Measurements from ENCODE around the gene PRDM15. TPM values are rescaled to one million over a fixed set of nuclear protein-coding genes. Genes with fewer than 3 reads are reported as not detected.

The PRDM15 gene
- total RNA-seq, 1 experiment from 2014 or later: 11.2 TPM

GRCh38 chr21:41808846-41809245 is 70.3 kb downstream of the PRDM15 start:
- CTCF ChIA-PET: no interaction called here
- TF ChIP-seq, protein P1, sequence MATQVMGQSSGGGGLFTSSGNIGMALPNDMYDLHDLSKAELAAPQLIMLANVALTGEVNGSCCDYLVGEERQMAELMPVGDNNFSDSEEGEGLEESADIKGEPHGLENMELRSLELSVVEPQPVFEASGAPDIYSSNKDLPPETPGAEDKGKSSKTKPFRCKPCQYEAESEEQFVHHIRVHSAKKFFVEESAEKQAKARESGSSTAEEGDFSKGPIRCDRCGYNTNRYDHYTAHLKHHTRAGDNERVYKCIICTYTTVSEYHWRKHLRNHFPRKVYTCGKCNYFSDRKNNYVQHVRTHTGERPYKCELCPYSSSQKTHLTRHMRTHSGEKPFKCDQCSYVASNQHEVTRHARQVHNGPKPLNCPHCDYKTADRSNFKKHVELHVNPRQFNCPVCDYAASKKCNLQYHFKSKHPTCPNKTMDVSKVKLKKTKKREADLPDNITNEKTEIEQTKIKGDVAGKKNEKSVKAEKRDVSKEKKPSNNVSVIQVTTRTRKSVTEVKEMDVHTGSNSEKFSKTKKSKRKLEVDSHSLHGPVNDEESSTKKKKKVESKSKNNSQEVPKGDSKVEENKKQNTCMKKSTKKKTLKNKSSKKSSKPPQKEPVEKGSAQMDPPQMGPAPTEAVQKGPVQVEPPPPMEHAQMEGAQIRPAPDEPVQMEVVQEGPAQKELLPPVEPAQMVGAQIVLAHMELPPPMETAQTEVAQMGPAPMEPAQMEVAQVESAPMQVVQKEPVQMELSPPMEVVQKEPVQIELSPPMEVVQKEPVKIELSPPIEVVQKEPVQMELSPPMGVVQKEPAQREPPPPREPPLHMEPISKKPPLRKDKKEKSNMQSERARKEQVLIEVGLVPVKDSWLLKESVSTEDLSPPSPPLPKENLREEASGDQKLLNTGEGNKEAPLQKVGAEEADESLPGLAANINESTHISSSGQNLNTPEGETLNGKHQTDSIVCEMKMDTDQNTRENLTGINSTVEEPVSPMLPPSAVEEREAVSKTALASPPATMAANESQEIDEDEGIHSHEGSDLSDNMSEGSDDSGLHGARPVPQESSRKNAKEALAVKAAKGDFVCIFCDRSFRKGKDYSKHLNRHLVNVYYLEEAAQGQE (IDR thresholded peaks at IDR 0.05; ENCODE audit: insufficient read depth in 1 of 2, low read depth in 2 of 2, low read length in 1 of 2): no peak
- no peak for TF ChIP-seq CTCF (IDR thresholded peaks at IDR 0.05)
- no peak for TF ChIP-seq SIN3A (IDR thresholded peaks at IDR 0.05; ENCODE audit: borderline replicate concordance, insufficient read depth, low read depth, low read length)
- no peak for TF ChIP-seq TCF7L2 (IDR thresholded peaks at IDR 0.05; ENCODE audit: low read depth, low read length)
- no peak for TF ChIP-seq POLR2AphosphoS5 (IDR thresholded peaks at IDR 0.05; ENCODE audit: low read depth, low read length)
- Histone ChIP-seq H3K4me1 (ENCODE audit: control insufficient read depth, insufficient read depth, low read length) (no peaks in the 10 kb centered on the region), H3K9me3 (ENCODE audit: control insufficient read depth, insufficient read depth, low read depth, low read length) (no peaks in the 10 kb centered on the region), H3K27me3 (ENCODE audit: control insufficient read depth, insufficient read depth, low read length) (no peaks in the 10 kb centered on the region), H3K36me3 (ENCODE audit: control insufficient read depth, insufficient read depth, low read length) (no peaks in the 10 kb centered on the region), H3K27ac (ENCODE audit: low read length) (no peak overlapping the region), H3K4me3 (ENCODE audit: low read depth in 2 of 2, low read length in 2 of 2) (no peak overlapping the region)
- ATAC-seq (no peak), DNase-seq (ENCODE audit: low read depth, low spot score) (no peak)
- BruUV-seq (replicated peaks): no TSS peak
- in situ Hi-C loops (cut with HindIII; ENCODE audit: low pct_unique_long_range_greater_than_20kb, low sequenced_read_pairs) (no loop called here), intact Hi-C loops (cut with micrococcal nuclease; ENCODE audit: unreplicated experiment) (no loop called here)
- POLR2A ChIA-PET: no interaction called here

- H3K27ac ChIP-seq (ENCODE audit: low read length): no peak overlapping the region
- H3K27me3 ChIP-seq (ENCODE audit: control insufficient read depth, insufficient read depth, low read length): no peaks in the 10 kb centered on the region
- ChIA-PET CTCF (no interaction called here), POLR2A (no interaction called here)
- no peak for TF ChIP-seq POLR2AphosphoS5 (IDR thresholded peaks at IDR 0.05; ENCODE audit: low read depth, low read length)
- TF ChIP-seq TCF7L2 (IDR thresholded peaks at IDR 0.05; ENCODE audit: low read depth, low read length): no peak
- no peak for TF ChIP-seq CTCF (IDR thresholded peaks at IDR 0.05)
- TF ChIP-seq, protein P1 (IDR thresholded peaks at IDR 0.05; ENCODE audit: insufficient read depth in 1 of 2, low read depth in 2 of 2, low read length in 1 of 2): no peak
- TF ChIP-seq SIN3A (IDR thresholded peaks at IDR 0.05; ENCODE audit: borderline replicate concordance, insufficient read depth, low read depth, low read length): no peak
- H3K4me3 ChIP-seq (ENCODE audit: low read depth in 2 of 2, low read length in 2 of 2): no peak overlapping the region
- H3K4me1 ChIP-seq (ENCODE audit: control insufficient read depth, insufficient read depth, low read length): no peaks in the 10 kb centered on the region
- in situ Hi-C loops (cut with HindIII; ENCODE audit: low pct_unique_long_range_greater_than_20kb, low sequenced_read_pairs): no loop called here
- H3K9me3 ChIP-seq (ENCODE audit: control insufficient read depth, insufficient read depth, low read depth, low read length): no peaks in the 10 kb centered on the region
- intact Hi-C loops (cut with micrococcal nuclease; ENCODE audit: unreplicated experiment): no loop called here
- H3K36me3 ChIP-seq (ENCODE audit: control insufficient read depth, insufficient read depth, low read length): no peaks in the 10 kb centered on the region; the same call in 1 of the 2 replicates
- no peak for ATAC-seq
- DNase-seq (ENCODE audit: low read depth, low spot score): no peak
- no TSS peak for BruUV-seq (replicated peaks)
Observed at GRCh38 chr21:41808094-41808493, 71.0 kb downstream of the PRDM15 start.
